Right renal pelvis (tissue), 4 donors: Measurements from ENCODE around the gene MTIF3. TPM values are rescaled to one million over a fixed set of nuclear protein-coding genes. Genes with fewer than 3 reads are reported as not detected.

Experiments used
- polyA plus RNA-seq, 4 donors: library from polyadenylated mRNA; unstranded; fragments of 120-200 nt; gene quantifications; one replicate each; pipeline ENCODE4 v1.2.1, GENCODE V29; 2013; ENCODE audit not compliant: insufficient read length in 4 of 4

Gene MTIF3
- polyA plus RNA-seq, 4 donors: 66.1 to 82.4 (median 76.8) TPM

Other genes with a start within 250 kb of the MTIF3 start
- gene RPL21, start 199.0 kb downstream of the MTIF3 start, polyA plus RNA-seq: 100 to 1,000 TPM; 694 to 850 (median 720) TPM
- gene RASL11A, start 179.7 kb downstream of the MTIF3 start, polyA plus RNA-seq: 10 to 100 TPM; 29.4 to 40.3 (median 32.0) TPM
- gene GTF3A, start 25.9 kb downstream of the MTIF3 start, polyA plus RNA-seq: 10 to 100 TPM; 79.2 to 98.2 (median 88.1) TPM
- gene LNX2, start 170.0 kb upstream of the MTIF3 start, polyA plus RNA-seq: 10 to 100 TPM; 12.7 to 15.4 (median 14.1) TPM
- gene POLR1D, start 171.3 kb upstream of the MTIF3 start, polyA plus RNA-seq: 100 to 1,000 TPM; 120 to 144 (median 134) TPM